Panc1 (cell line): ENCODE results near the gene TYRP1.

ENCODE experiments used
- POLR2AphosphoS5 ChIP-seq: IDR thresholded peaks from 2 replicates; pipeline ENCODE4 v1.6.1; 2012; ENCODE audit warnings: mild to moderate bottlenecking, low read depth, low read length, moderate library complexity
- REST ChIP-seq, 2 experiments: IDR thresholded peaks; 2 replicates each; pipeline ENCODE4 v1.6.1; 2011 to 2012; ENCODE audit warnings: low read depth in 2 of 2, control low read depth in 1 of 2, low read length in 1 of 2, mild to moderate bottlenecking in 1 of 2, moderate library complexity in 1 of 2; ENCODE audit not compliant: insufficient read depth in 1 of 2
- TF ChIP-seq, protein P1 (sequence below): fragments of 450-650 bp; IDR thresholded peaks from 2 replicates; pipeline ENCODE4 v1.5.1; 2017; ENCODE audit warnings: mild to moderate bottlenecking

GRCh38 chr9:12680341-12680740 is 12.8 kb upstream of the TYRP1 start:
- TF ChIP-seq, protein P1, sequence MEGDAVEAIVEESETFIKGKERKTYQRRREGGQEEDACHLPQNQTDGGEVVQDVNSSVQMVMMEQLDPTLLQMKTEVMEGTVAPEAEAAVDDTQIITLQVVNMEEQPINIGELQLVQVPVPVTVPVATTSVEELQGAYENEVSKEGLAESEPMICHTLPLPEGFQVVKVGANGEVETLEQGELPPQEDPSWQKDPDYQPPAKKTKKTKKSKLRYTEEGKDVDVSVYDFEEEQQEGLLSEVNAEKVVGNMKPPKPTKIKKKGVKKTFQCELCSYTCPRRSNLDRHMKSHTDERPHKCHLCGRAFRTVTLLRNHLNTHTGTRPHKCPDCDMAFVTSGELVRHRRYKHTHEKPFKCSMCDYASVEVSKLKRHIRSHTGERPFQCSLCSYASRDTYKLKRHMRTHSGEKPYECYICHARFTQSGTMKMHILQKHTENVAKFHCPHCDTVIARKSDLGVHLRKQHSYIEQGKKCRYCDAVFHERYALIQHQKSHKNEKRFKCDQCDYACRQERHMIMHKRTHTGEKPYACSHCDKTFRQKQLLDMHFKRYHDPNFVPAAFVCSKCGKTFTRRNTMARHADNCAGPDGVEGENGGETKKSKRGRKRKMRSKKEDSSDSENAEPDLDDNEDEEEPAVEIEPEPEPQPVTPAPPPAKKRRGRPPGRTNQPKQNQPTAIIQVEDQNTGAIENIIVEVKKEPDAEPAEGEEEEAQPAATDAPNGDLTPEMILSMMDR = no peak
- TF ChIP-seq POLR2AphosphoS5 (no peak), REST (IDR thresholded peaks at IDR 0.05; ENCODE audit: insufficient read depth in 1 of 2, low read depth in 2 of 2, low read length in 1 of 2) (no peak)
